GM23248 (cell line): ENCODE results near the gene PRRT3.
"Not testable (repeated sequence)": the region's sequence is repeated elsewhere in the genome, so short reads cannot be mapped to it uniquely, and the experiment has no call there.

Experiments used
- EZH2 ChIP-seq: fragments of 200-600 bp; sonication (generic); IDR thresholded peaks from 2 replicates; pipeline ENCODE4 v1.6.1; 2018; ENCODE audit warnings: antibody characterized with exemption, mild to moderate bottlenecking; ENCODE audit not compliant: insufficient read depth, poor library complexity, severe bottlenecking
- EZH2phosphoT487 ChIP-seq: fragments of 200-600 bp; sonication (generic); IDR thresholded peaks from 2 replicates; pipeline ENCODE4 v1.6.1; 2018; ENCODE audit warnings: antibody characterized with exemption, moderate library complexity, mild to moderate bottlenecking, low read depth; ENCODE audit not compliant: insufficient read depth

DNA sequence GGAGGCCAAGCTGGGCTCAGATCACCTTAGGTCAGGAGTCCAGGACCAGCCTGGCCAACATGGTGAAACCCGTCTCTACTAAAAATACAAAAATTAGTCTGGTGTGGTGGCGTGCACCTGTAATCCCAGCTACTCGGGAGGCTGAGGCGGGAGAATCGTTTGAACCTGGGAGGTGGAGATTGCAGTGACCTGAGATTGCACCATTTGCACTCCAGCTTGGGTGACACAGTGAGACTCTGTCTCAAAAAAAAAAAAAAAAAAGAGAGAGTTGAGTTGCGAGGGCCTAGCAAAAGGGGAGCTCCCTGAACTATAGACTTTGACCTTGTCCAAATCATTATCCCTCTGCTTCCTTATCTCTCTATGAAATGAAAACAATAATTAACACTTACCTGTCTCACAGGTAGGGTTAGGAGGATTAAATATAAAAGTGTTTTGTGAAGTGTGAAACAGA is 51.2 kb downstream of the PRRT3 start:
- TF ChIP-seq EZH2, EZH2phosphoT487: not testable (repeated sequence)
